Testis (tissue), 3 donors: ENCODE measurements around the gene FSD2. TPM values are rescaled to one million over a fixed set of nuclear protein-coding genes. Genes with fewer than 3 reads are reported as not detected.

ENCODE experiments used
- DNase-seq: peaks from one replicate; pipeline ENCODE4 v3.0.0-alpha.2; 2019
- H3K27ac ChIP-seq, 2 donors: fragments of 200-600 bp; sonication (generic); one replicate each; pipeline ENCODE4 v1.5.1; 2019
- H3K27me3 ChIP-seq: fragments of 200-600 bp; sonication (generic); one replicate; pipeline ENCODE4 v1.5.1; 2019
- H3K36me3 ChIP-seq: fragments of 200-600 bp; sonication (generic); one replicate; pipeline ENCODE4 v1.5.1; 2017; ENCODE audit warnings: low read depth; ENCODE audit errors: missing control alignments
- H3K4me1 ChIP-seq: fragments of 200-600 bp; sonication (generic); one replicate; pipeline ENCODE4 v1.5.1; 2019
- H3K4me3 ChIP-seq, 2 donors: fragments of 200-600 bp; sonication (generic); one replicate each; pipeline ENCODE4 v1.5.1; 2017 to 2019
- H3K9me3 ChIP-seq: fragments of 200-600 bp; sonication (generic); one replicate; pipeline ENCODE4 v1.5.1; 2017
- CTCF ChIP-seq, 3 experiments: fragments of 450-650 bp in 2 of 3; fragments of 200-600 bp in 1 of 3; sonication (generic) in 1 of 3; IDR thresholded peaks; one replicate each; pipeline ENCODE4 v1.5.1; 2016 to 2019; ENCODE audit warnings: antibody characterized with exemption in 3 of 3, mild to moderate bottlenecking in 2 of 3, moderate library complexity in 1 of 3
- POLR2A ChIP-seq: fragments of 450-650 bp; IDR thresholded peaks from one replicate; pipeline ENCODE4 v1.6.1; 2017; ENCODE audit warnings: antibody characterized with exemption, mild to moderate bottlenecking, moderate library complexity
- WGBS, 2 donors: methylation state at CpG; one replicate each; pipeline ENCODE4 v1.1.5; 2018; 5-methylcytosine and 5-hydroxymethylcytosine counted together
- intact Hi-C: fragments of 100-400 bp; cut with DNase I; formaldehyde crosslinking; loops from one replicate; pipeline ENCODE4 v1.15.1; 2023; ENCODE audit warnings: low total_unique reads
- polyA plus RNA-seq: library from polyadenylated mRNA; stranded (reverse); fragments of 350-450 nt; fragmentation: Illumina TruSeq; extraction: RNeasy Lipid Tissue Mini Kit (QIAGEN cat#74804); gene quantifications from one replicate; pipeline ENCODE4 v1.2.3, GENCODE V29; 2014; ENCODE audit warnings: low read depth, low replicate concordance; ENCODE audit not compliant: insufficient read depth
- total RNA-seq, 2 donors: library from RNA; depleted of rRNA; stranded (reverse); fragments of >200 nt; gene quantifications; one replicate each; pipeline ENCODE4 v1.2.3, GENCODE V29; 2016

Gene FSD2
- total and polyA plus RNA-seq, 3 donors from 2014 or later = 0.19 to 0.95 TPM; not detected in 1

- H3K27me3 ChIP-seq = no peaks in the 10 kb centered on the region
- TF ChIP-seq CTCF (IDR thresholded peaks at IDR 0.05) (no peak), POLR2A (no peak)
- no peaks in the 10 kb centered on the region for H3K4me1 ChIP-seq
- H3K27ac ChIP-seq = no peak overlapping the region
- DNase-seq = no peak
- intact Hi-C loops = no loop called here
- no peaks in the 10 kb centered on the region for H3K36me3 ChIP-seq
- H3K4me3 ChIP-seq = no peak overlapping the region
- 66 to 83% methylated on average over 11 of the region's 11 CpGs for WGBS, 2 donors
- no peaks in the 10 kb centered on the region for H3K9me3 ChIP-seq
These were observed 2.2 kb upstream of the FSD2 start for GRCh38 chr15:82807920-82808633.

GRCh38 chr15:82804575-82804949 is 1.3 kb downstream of the FSD2 start:
- 76 to 83% methylated on average over 1 of the region's 1 CpG for WGBS, 2 donors
- H3K36me3 ChIP-seq = no peaks in the 10 kb centered on the region
- no peaks in the 10 kb centered on the region for H3K4me1 ChIP-seq
- intact Hi-C loops = no loop called here
- no peak for DNase-seq
- TF ChIP-seq CTCF (IDR thresholded peaks at IDR 0.05) (no peak), POLR2A (no peak)
- no peak overlapping the region for H3K27ac ChIP-seq
- H3K9me3 ChIP-seq = no peaks in the 10 kb centered on the region
- no peaks in the 10 kb centered on the region for H3K27me3 ChIP-seq
- H3K4me3 ChIP-seq = no peak overlapping the region

GRCh38 chr15:82803793-82804574 is 1.9 kb downstream of the FSD2 start:
- Histone ChIP-seq H3K4me3 (no peak overlapping the region), H3K36me3 (no peaks in the 10 kb centered on the region), H3K4me1 (no peaks in the 10 kb centered on the region), H3K27ac (no peak overlapping the region), H3K27me3 (no peaks in the 10 kb centered on the region), H3K9me3 (no peaks in the 10 kb centered on the region)
- 94% methylated on average over 2 of the region's 2 CpGs for WGBS, 2 donors
- DNase-seq = no peak
- intact Hi-C loops = no loop called here
- TF ChIP-seq CTCF (IDR thresholded peaks at IDR 0.05) (no peak), POLR2A (no peak)

GRCh38 chr15:82802497-82802896 is 3.4 kb downstream of the FSD2 start:
- TF ChIP-seq CTCF (IDR thresholded peaks at IDR 0.05) = no peak
- no peak for TF ChIP-seq POLR2A
- Histone ChIP-seq H3K27ac (no peak overlapping the region), H3K4me1 (no peaks in the 10 kb centered on the region), H3K4me3 (no peak overlapping the region), H3K36me3 (no peaks in the 10 kb centered on the region), H3K9me3 (no peaks in the 10 kb centered on the region), H3K27me3 (no peaks in the 10 kb centered on the region)
- no peak for DNase-seq
- 87 to 100% methylated on average over 1 of the region's 1 CpG for WGBS, 2 donors
- intact Hi-C loops = no loop called here
